Skeletal muscle tissue (tissue), 4 donors: ENCODE data around the gene CNBD2. TPM values are rescaled to one million over a fixed set of nuclear protein-coding genes. Genes with fewer than 3 reads are reported as not detected.
"Not testable (repeated sequence)": the region's sequence is repeated elsewhere in the genome, so short reads cannot be mapped to it uniquely, and the experiment has no call there.

ENCODE experiments used
- H3K27ac ChIP-seq: one replicate; pipeline ENCODE4 v1.7.0; 2013; ENCODE audit warnings: mild to moderate bottlenecking, low read depth, low read length, inconsistent platforms
- H3K27me3 ChIP-seq, 3 donors: one replicate each; pipeline ENCODE4 v1.7.0; 2013; ENCODE audit warnings: low read length in 3 of 3; ENCODE audit not compliant: control insufficient read depth in 3 of 3, insufficient read depth in 3 of 3
- H3K36me3 ChIP-seq, 3 donors: one replicate each; pipeline ENCODE4 v1.7.0; 2013; ENCODE audit warnings: low read length in 3 of 3; ENCODE audit not compliant: control insufficient read depth in 3 of 3, insufficient read depth in 3 of 3
- H3K4me1 ChIP-seq, 3 donors: one replicate each; pipeline ENCODE4 v1.7.0; 2013; ENCODE audit warnings: low read length in 3 of 3, mild to moderate bottlenecking in 3 of 3; ENCODE audit not compliant: control insufficient read depth in 3 of 3, insufficient read depth in 3 of 3
- H3K4me3 ChIP-seq, 3 donors: one replicate each; pipeline ENCODE4 v1.7.0; 2013; ENCODE audit warnings: low read length in 3 of 3
- H3K9ac ChIP-seq, 3 donors: one replicate each; pipeline ENCODE4 v1.7.0; 2013; ENCODE audit warnings: low read length in 3 of 3, mild to moderate bottlenecking in 3 of 3, moderate library complexity in 2 of 3, low read depth in 1 of 3
- H3K9me3 ChIP-seq, 3 donors: one replicate each; pipeline ENCODE4 v1.7.0; 2013; ENCODE audit warnings: low read length in 3 of 3; ENCODE audit not compliant: control insufficient read depth in 3 of 3
- total RNA-seq: library from RNA; depleted of rRNA; stranded (reverse); fragments of >200 nt; gene quantifications from one replicate; pipeline ENCODE4 v1.2.3, GENCODE V29; 2014
- donor health status: Osteomylitis.

The CNBD2 gene
- total RNA-seq, 1 donor from 2014 or later, result 5.2 TPM

DNA sequence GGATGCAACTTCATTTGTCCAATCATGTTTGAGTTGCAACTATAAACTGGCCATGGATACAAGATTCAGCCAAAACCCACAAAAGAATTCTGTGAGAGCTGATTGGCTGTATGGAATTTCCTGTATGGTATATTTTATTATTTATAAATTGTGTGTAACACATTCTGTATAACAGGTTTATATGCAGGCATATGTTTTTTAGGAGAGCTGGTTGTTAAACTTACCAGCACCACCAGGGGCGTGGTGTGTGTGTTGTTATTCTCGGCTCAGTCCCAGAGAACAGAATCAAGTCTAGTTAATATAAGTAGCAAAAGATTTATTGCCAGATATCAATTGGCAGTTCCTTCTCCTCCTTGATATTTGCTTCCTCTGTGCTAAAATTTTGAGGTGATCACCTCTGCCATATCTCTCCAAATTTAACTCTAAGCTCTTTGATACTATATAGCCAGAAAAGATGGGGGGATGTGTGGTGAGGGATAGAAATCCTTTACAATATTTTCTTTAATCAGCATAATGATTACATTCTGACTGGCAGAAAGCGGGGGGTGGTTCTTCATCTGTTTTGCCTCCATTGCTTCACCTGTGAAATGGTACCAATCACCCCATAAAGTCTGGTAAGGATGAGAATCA, 22.9 kb downstream of the CNBD2 start:
- H3K4me3 ChIP-seq, result no peak overlapping the region
- no peaks in the 10 kb centered on the region for H3K36me3 ChIP-seq

DNA sequence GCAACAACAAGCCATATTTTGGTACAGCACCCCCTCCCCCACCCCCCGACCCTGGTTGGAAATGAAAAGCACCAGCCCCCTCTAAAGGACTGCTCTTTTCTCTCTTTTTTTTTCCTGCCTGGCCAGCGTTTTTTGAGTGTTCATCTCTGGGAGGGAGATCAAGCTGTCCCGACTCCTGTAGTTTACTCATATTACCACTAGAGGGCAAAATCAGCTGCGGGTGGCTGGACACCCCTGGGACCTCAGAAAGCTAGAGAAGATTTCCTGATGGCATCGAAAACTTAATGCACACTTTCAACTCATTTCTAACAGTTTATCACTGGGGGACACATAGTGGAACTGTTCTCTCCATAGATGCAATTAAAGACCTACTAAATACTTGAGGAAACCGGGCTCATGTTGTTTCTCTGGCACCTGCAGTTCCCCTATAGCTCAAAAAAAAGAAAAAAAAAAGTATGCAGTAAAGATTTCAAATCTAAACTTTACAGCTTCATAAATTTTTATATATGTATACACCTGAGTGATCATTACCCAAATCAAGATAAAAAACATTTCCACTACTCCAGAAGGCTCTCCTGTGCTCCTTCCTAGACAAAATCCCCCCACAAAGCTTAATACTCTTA, 24.4 kb downstream of the CNBD2 start:
- Histone ChIP-seq H3K4me1 (peaks cover 0 to 2% (median 2%) of the 10 kb centered on the region in 3 donors), H3K9me3 (no peaks in the 10 kb centered on the region), H3K27me3 (no peaks in the 10 kb centered on the region), H3K9ac (no peak overlapping the region), H3K36me3 (no peaks in the 10 kb centered on the region), H3K4me3 (no peak overlapping the region), H3K27ac (no peak overlapping the region)

More for the DNA sequence above, 22.9 kb downstream of the CNBD2 start:
- Histone ChIP-seq H3K27ac (no peak overlapping the region), H3K4me1 (peaks cover 0 to 2% (median 2%) of the 10 kb centered on the region in 3 donors), H3K9me3 (no peaks in the 10 kb centered on the region), H3K9ac (no peak overlapping the region), H3K27me3 (no peaks in the 10 kb centered on the region)

DNA sequence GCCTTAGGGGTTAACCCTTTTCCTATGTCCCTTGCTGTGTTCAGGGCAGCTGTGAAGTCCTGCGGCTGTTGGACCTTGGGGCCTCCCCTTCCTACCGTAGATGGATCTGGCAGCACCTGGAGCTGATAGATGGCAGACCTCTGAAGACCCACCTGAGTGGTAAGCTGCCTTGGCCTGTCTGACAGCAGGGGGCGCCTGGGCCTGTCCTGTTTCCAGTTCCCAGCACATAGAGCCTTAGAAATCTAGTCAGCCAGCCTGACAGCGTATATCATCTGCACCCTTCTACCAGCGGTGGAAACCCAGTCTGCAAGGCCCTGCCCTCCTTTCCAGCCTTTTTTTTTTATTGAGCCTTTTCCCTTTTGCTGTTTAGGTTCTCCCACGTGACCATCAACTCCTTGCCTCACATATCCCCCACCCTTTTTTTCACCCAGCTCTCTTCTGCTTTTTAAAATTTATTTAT, 26.6 kb downstream of the CNBD2 start:
- Histone ChIP-seq H3K36me3 (no peaks in the 10 kb centered on the region), H3K27ac (no peak overlapping the region), H3K4me1 (peaks cover 0 to 2% (median 2%) of the 10 kb centered on the region in 3 donors), H3K9me3 (no peaks in the 10 kb centered on the region), H3K4me3 (no peak overlapping the region), H3K27me3 (no peaks in the 10 kb centered on the region), H3K9ac (no peak overlapping the region)

DNA sequence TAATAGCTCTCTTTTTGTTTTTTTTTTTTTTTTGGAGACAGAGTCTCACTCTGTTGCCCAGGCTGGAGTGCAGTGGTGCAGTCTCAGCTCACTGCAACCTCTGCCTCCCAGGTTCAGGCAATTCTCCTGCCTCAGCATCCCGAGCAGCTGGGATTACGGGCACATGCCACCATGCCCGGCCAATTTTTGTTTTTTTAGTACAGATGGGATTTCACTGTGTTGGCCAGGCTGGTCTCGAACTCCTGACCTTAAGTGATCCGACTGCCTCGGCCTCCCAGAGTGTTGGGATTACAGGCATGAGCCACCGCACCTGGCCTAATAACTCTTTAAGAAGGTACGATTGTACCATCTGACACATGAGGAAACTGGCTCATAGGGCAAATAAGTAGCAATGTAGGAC, 28.1 kb downstream of the CNBD2 start:
- not testable (repeated sequence) for H3K36me3 ChIP-seq, H3K27ac ChIP-seq, H3K9ac ChIP-seq, H3K9me3 ChIP-seq, H3K27me3 ChIP-seq, H3K4me1 ChIP-seq, H3K4me3 ChIP-seq

DNA sequence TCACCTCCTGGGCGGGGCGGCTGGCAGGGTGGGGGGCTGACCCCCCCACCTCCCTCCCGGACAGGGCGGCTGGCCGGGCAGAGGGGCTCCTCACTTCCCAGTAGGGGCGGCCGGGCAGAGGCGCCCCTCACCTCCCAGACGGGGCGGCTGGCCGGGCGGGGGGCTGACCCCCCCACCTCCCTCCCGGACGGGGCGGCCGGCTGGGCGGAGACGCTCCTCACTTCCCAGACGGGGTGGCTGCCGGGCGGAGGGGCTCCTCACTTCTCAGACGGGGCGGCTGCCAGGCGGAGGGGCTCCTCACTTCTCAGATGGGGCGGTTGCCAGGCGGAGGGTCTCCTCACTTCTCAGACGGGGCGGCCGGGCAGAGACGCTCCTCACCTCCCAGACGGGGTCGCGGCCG, 32.9 kb downstream of the CNBD2 start:
- not testable (repeated sequence) for H3K27ac ChIP-seq, H3K27me3 ChIP-seq, H3K4me3 ChIP-seq, H3K9ac ChIP-seq, H3K4me1 ChIP-seq, H3K9me3 ChIP-seq, H3K36me3 ChIP-seq

DNA sequence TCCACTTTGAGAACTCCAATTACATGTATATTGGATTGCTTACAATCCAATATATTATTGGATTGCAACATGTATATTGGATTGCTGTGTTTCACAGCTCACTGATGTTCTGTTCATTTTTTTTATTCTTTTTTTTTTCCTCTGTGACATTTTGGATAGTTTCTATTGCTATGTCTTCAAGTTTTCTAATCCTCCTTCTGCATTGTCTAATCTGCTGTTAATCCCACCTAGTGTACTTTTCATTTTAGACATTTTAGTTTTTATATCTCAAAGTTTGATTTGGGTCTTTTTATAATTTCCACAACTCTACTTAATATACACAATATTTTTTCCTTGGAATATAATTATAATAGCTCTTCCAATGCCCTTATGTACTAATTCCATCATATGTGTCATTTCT, 34.5 kb downstream of the CNBD2 start:
- Histone ChIP-seq H3K27me3 (no peaks in the 10 kb centered on the region), H3K4me3 (no peak overlapping the region), H3K36me3 (no peaks in the 10 kb centered on the region), H3K9ac (no peak overlapping the region), H3K27ac (no peak overlapping the region), H3K9me3 (no peaks in the 10 kb centered on the region), H3K4me1 (no peaks in the 10 kb centered on the region)

DNA sequence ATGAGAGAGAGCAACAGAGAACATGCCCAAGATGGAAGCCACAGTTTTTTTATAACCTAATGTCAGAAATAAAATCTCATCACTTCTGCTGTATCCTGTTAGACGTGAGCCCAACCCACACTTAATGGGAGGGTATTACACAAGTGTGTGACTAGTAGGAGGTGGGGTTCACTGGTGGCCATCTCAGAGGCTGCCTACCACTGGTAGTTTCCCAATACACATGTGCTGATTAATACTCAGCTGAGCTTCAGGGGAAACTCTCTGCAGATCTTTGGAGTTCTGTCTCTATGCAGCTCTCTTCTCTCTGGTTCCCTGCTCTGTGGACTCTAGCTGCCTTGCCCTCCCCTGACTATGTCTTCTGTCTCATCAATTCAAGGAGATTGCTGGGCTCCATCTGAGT, 35.7 kb downstream of the CNBD2 start:
- Histone ChIP-seq H3K27ac (no peak overlapping the region), H3K36me3 (no peaks in the 10 kb centered on the region), H3K9ac (no peak overlapping the region), H3K4me1 (no peaks in the 10 kb centered on the region), H3K9me3 (no peaks in the 10 kb centered on the region), H3K27me3 (no peaks in the 10 kb centered on the region), H3K4me3 (no peak overlapping the region)

DNA sequence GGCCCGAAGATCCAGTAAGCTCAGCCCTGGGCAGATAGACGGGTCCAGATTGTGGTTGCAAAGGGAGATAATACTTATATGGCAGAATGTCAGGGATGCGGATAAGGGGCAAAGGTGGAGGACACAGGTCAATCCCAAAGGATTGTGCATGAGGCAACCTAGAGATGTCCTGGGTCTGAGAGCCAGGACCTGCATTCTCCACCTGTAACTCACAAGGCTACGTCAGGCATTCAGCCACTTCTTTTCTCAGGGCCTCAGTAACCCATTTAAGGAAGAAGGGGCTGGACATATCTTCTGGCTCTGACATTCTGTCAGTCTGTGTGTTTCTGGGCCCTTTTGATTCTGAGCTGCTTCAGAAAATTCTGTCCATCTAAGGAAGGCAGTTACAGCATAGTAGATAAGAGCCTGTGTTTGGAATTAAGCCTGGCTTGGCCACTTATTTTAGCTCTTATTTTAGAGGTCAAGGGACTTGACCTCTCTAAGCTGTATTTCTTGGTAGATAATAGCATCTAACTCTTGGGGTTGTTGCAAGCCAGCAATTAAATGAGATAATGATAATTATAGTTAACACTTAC, 40.2 kb downstream of the CNBD2 start:
- no peaks in the 10 kb centered on the region for H3K27me3 ChIP-seq
- H3K36me3 ChIP-seq, result no peaks in the 10 kb centered on the region
- H3K4me1 ChIP-seq, result no peaks in the 10 kb centered on the region
- no peaks in the 10 kb centered on the region for H3K9me3 ChIP-seq
- H3K4me3 ChIP-seq, result no peak overlapping the region
- no peak overlapping the region for H3K9ac ChIP-seq
- no peak overlapping the region for H3K27ac ChIP-seq

DNA sequence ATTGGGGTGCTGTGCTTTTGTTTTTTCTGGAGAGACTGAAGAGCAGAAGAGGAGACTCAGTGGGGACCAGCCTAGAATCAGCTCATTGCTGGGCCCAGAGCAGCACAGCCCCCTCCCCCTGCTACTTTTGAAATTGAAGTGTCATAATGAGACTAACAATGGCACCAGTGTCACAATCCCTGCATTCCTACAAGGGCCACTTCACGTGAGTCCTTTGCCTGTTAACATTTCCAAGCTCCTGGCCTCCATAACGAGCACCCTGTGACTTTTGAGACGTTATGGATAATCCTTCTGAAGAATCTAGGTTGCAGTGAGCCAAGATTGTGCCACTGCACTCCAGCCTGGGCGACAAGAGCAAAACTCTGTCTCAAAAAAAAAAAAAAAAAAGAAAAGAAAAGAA, 41.7 kb downstream of the CNBD2 start:
- H3K4me3 ChIP-seq, result no peak overlapping the region
- H3K27ac ChIP-seq, result no peak overlapping the region
- no peaks in the 10 kb centered on the region for H3K9me3 ChIP-seq
- no peak overlapping the region for H3K9ac ChIP-seq
- H3K36me3 ChIP-seq, result no peaks in the 10 kb centered on the region
- H3K27me3 ChIP-seq, result no peaks in the 10 kb centered on the region
- no peaks in the 10 kb centered on the region for H3K4me1 ChIP-seq

DNA sequence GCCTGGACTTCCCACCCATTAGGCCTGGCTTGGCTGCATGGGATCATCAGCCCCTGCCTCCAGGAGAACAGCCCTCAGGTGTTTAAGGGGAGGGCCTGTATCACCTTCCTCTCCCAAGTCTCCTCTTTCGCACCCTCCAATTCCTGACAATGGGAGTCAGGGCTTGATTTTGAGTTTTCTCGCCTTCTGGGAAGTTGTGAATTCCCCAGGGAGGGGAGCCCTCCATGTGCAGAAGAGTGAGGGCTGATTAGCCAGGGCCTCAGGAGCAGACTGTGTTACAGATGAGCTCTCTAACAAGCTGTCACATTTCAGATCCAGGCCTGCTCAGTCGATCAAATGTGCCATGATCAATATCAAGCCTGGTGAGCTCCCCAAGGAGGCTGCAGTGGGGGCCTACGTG, 42.4 kb downstream of the CNBD2 start:
- Histone ChIP-seq H3K9me3 (no peaks in the 10 kb centered on the region), H3K27me3 (no peaks in the 10 kb centered on the region)

More for the DNA sequence above, 42.4 kb downstream of the CNBD2 start:
- H3K27ac ChIP-seq, result no peak overlapping the region
- H3K36me3 ChIP-seq, result no peaks in the 10 kb centered on the region
- no peak overlapping the region for H3K9ac ChIP-seq
- H3K4me3 ChIP-seq, result no peak overlapping the region
- H3K4me1 ChIP-seq, result no peaks in the 10 kb centered on the region
